ENCODE data around the gene LGR4.
"Not testable (repeated sequence)": the region's sequence is repeated elsewhere in the genome, so short reads cannot be mapped to it uniquely, and the experiment has no call there.

The LGR4 gene, protein sequence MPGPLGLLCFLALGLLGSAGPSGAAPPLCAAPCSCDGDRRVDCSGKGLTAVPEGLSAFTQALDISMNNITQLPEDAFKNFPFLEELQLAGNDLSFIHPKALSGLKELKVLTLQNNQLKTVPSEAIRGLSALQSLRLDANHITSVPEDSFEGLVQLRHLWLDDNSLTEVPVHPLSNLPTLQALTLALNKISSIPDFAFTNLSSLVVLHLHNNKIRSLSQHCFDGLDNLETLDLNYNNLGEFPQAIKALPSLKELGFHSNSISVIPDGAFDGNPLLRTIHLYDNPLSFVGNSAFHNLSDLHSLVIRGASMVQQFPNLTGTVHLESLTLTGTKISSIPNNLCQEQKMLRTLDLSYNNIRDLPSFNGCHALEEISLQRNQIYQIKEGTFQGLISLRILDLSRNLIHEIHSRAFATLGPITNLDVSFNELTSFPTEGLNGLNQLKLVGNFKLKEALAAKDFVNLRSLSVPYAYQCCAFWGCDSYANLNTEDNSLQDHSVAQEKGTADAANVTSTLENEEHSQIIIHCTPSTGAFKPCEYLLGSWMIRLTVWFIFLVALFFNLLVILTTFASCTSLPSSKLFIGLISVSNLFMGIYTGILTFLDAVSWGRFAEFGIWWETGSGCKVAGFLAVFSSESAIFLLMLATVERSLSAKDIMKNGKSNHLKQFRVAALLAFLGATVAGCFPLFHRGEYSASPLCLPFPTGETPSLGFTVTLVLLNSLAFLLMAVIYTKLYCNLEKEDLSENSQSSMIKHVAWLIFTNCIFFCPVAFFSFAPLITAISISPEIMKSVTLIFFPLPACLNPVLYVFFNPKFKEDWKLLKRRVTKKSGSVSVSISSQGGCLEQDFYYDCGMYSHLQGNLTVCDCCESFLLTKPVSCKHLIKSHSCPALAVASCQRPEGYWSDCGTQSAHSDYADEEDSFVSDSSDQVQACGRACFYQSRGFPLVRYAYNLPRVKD

DNA sequence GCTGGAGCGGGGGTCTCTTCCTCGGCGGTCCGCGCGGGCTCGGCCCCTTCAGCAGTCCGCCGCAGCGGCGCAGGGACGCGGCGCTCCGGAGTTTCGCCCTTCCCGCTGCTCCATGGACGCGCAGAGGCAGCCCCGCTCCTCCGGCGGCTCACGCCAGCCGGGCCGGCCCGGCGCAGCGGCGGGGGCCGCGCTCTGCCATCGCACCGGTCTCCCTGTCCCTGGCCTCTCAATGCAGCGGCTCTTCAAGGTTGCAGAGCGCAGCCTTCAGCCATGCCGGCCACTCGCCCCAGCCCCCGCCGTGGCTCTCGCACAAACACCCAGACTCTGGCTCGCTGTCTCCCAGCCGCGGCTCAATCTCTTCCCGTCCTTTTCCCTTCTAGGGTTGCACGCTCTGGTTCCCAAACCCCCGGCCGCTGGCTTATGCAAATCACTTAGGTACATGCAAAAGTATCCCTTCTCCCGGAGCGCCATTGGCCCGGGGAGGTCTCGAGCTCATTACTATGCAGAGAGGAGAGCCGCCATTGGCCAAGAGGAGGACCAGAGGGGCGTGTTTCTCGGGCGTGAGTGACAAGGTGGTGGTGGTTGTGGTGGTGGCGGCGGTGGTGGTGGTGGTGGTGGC is at the start of gene LGR4:
LGR4 (minus strand) TSS at position 393 of the 619 bp plus-strand sequence. CDS start 488 bp downstream, outside the sequence.
- DNase-seq (ENCODE audit: low spot score) (peak; percentile 87), FAIRE-seq (peak; percentile 72)

DNA sequence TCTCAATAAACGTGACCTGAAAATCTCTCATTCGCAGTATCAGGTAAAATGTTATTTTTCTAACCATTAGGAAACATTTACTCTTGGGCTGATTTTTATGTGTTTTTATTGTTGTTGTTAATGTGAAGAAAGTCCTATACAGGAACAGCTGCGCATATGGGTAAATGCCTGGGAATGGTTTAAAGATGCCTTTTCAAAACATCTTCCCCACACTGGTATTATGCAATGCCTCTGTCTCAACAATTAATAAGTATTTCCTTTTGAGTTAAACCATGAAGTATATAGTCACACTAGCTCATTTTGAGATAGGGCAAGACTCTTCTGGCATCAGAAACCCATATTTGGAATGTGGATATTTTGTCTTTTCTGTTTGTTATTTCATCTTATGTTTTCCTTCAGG is 47.6 kb upstream of the LGR4 start:
- FAIRE-seq (no peak), DNase-seq (ENCODE audit: low spot score) (no peak)

DNA sequence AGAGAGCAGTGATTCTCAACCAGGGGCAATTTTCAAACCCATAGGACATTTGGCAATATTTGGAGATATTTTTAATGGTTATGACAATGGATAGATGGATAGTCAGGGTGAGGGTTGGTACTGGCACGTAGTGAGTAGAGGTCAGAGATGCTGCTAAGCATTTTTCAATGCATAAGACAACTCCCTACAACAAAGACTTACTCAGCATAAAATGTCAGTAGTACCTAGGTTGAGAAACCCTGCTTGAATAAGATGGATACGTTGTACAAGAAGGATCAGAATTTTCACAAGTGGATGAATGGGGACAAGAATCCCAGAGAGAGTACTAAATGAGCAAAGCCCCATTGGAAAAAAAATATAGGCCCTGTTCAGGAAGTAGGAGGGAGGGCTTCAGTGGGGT is 45.9 kb upstream of the LGR4 start:
- DNase-seq (ENCODE audit: low spot score) (no peak), FAIRE-seq (no peak)

DNA sequence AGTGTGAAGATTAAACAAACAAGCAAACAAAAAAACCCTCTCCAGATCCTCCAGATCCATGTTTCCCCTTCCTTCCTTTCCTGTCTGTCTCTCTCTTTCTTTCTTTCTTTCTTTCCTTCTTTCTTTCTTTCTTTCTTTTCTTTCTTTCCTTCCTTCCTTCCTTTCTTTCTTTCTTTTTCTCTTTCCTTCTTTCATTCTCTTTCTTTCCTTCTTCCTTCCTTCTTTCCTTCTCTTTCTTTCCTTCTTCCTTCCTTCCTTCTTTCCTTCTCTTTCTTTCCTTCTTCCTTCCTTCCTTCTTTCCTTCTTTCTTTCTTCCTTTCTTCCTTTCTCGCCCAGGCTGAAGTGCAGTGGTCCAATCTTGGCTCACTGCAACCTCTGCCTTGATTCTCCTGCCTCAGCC is 44.9 kb upstream of the LGR4 start:
- not testable (repeated sequence) for DNase-seq (ENCODE audit: low spot score); FAIRE-seq

DNA sequence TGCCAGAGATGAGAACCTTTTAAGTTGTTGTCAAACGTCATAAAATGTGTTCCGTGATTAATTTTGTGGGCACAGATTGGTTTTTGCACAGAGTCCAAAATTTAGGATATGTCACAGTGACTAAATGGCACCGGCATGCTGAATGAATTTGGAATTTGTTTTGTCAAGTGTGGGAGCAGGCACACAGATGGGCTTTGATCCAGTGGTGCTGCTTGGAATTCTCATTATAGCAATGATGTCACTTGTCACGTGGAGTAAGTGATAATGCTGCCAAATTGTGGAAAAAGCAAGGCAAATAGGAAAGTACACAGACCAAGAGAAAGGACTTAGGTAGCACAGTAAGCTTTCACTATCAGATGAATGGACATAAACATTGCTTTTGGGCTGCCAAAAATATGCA is 42.0 kb upstream of the LGR4 start:
- DNase-seq (ENCODE audit: low spot score): no peak
- FAIRE-seq: no peak

DNA sequence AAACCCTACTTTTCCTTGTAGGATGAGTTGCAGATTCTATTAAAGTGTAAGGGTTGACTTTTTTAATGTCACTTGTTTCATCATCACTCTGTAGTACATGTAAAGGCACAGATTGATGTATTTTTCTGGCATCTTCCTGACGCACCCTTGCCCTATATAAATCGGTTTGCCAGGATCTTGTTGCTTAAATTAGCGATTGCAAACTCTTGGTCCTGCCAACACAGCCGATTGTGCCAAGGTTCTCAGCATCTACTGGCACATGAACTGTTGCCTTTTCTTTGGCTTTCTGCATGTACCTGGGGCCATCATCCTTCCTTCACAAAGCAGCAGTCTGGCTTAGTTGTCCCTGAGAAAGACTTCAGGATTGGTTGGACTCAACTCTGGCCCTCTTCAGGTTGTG is 41.5 kb upstream of the LGR4 start:
- FAIRE-seq: no peak
- DNase-seq (ENCODE audit: low spot score): no peak

DNA sequence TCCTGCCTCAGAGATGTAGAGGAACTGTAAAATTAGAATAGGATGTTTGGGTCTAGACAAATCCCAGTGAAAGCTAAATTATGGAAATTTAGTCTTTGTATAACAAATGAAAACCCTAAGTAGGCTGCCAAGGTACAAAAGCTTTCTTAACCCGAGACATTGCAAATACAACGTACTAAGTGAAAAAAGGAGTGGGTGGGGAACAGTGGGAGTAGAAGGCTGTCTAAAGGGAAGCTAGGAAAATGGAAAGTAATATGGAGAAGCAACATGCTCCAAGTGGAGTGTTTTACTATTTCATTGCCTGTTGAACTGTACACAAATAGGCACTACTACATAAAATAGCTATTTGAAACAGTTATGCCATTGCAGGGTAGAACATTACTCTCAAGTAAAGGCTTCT is 40.8 kb upstream of the LGR4 start:
- FAIRE-seq: no peak
- DNase-seq (ENCODE audit: low spot score): no peak

DNA sequence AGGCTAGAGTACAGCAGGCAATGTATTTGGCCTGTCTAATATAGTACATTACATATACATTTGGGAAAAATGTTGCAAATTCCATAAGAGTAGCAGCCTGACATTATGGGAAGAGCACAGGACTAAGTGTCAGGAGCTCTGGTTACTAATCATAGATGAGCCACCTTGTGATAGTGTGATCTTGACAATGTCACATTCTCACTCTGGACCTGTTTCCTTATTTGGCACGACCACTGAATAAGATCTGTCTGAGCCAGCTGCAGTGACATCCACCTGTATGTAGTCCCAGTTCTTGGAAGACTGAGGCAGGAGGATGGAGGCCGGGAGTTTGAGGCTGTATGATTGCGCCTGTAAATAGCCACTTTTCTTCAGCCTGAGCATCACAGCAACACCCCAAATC is 39.6 kb upstream of the LGR4 start:
- DNase-seq (ENCODE audit: low spot score) (no peak), FAIRE-seq (no peak)

DNA sequence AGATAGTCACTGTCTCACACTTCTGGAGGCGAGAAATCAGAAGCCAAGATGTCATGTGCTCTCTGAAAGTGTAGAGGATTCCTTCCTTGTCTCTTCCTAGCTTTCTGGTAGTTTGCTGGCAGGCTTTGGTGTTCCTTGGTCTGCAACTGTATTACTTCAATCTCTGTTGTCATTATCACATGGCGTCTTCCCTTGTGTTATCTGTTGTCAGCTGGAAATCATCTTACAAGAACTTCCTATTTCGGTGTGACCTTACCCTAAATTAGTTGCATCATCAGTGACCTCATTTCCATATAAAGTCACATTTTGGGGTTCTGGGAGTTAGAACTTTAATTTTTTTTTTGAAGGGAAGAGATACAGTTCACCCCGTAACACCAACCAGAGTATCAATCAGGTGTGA is 37.3 kb upstream of the LGR4 start:
- DNase-seq (ENCODE audit: low spot score) (no peak), FAIRE-seq (no peak)

DNA sequence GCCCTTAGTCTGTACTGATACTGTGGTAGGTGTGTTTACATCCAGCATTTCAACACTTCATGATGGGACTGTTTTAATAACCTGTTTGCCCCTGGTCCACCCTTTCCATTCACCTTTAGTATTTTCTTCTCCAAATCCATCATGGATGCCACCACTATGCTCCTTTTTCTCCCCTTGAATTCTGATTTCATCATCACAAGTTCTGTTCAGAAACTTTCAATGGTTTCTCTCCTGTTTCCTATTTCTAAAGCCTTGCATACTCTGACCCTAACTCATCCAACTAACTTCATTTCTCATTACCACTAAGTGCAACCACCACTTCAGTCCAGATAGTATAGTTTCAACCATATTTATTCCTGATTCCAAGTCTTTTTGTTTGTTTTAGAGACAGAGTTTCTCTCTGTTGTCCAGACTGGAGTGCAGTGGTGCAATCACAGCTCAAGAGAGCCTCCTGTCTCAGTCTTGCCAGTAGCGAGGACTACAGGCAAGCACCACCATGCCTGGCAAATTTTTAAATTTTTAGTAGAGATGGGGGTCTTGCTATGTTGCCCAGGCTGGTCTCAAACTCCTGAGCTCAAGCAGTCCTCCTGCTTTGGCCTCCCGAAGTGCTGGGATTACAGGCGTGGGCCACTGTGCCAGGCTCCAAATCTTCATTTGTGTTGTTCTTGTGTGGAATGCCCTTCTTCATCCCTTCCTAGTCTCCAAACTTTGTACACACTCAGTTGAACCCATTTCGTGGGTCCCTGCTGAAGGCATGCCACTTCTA is 35.1 kb upstream of the LGR4 start:
- no peak for FAIRE-seq

DNA sequence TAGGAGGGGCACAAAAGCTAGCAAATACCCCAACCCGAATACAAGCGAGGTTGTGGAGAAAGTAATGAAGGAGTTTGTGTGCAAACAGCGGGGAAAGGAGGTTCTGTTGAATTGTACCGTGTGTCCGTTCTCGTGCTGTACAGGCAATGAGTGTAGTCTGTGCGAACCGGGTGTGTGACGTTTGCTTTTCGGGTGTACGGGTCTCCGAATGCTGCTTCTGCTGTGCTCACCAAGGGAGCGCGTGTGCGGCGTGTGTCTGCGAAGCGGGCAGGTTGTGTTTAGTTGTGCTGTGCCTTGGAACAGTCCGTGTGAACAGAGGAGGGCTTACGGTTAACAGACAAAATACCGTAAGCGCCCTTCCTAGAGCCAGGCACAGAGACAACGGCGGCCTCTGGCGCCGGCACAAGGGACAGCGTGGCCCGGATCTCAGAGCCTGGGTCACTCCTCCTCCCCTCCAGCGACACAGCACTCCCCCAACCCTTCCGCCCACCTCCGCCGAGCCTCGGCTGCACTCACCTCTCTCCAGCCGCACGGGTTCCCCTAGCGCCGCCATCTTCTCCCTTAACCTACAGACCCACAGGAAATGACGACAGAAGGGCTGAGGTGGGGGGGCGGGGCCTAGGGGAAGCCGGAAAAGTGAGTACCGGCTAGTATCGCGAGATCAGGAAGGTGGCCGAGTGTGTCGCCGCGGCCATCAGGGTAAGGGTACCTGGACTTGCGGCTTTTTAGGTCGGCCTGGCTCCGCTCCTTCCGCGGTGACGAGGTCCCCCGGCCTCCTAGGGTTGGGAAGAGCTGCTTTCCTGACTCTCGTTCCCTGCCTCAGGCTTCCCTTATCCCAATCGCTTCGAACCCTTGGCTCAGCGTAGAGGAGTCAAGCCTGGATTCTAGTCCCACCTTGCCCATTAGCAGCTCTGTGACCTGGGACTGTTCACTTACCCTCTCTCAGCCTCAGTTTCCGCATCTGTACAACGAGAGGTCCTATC is 33.9 kb upstream of the LGR4 start, which contains the start of gene LIN7C:
LIN7C (minus strand) TSS at position 570 of the 983 bp plus-strand sequence; CDS start at position 553, 17 bp downstream.
- peak; percentile 87 for DNase-seq (ENCODE audit: low spot score)
- FAIRE-seq: no peak

More for the DNA sequence above, 35.1 kb upstream of the LGR4 start:
- DNase-seq (ENCODE audit: low spot score): no peak

DNA sequence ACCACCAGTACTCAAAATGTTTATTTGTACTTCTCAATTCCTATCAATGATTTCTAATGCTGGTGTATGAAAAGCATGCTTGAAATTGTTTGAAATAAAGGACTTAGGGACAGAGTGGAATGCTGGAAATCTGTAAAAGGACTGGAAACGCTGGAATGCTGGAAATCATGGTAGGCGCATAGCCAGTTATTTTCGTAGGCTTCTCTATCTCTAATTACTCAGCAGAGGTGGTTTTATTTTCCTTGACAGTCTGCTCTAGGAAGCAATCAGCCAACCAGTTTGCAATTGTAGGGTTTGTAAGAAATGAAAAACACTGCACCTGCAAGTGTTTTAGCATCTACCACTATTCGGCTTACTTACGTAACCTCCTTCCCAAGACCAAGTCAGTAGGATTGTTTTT is 33.2 kb upstream of the LGR4 start:
- DNase-seq (ENCODE audit: low spot score): no peak
- FAIRE-seq: no peak

DNA sequence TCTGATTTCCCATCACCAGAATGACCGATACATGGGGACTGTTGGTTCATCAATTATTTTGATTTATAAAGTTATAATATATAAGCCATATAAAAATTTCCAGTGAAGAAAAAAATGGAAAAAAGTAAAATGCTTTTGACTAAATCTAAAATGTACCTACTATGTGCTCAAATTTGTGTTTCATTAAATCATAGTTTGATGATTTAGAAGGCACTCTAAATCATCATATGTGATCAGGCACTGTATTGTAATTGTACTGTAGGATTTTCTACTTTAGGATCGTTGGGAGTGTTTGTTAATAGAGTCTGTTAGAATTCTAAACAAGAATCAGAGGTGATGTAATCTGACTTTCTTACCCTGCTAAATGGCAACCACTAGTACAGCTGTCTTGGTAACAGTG is 31.6 kb upstream of the LGR4 start:
- FAIRE-seq: no peak
- DNase-seq (ENCODE audit: low spot score): no peak

DNA sequence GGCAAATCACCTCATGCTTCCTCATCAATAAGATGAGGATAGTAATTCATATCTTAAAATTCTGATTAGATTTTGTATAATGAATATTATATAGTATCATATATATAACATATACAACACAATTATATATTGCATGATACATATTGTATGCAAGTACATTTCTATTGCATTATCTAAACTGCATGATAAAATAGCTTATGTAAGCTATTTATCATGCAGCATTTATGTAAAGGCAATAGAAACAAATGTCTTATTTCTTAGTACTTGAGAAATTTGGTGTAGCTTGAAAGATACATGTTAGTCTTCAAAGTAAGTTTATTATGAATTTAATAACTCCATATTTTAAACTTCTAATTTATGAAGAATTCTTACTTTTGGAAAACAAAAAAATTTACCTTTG is 28.5 kb upstream of the LGR4 start:
- FAIRE-seq (no peak), DNase-seq (ENCODE audit: low spot score) (no peak)

DNA sequence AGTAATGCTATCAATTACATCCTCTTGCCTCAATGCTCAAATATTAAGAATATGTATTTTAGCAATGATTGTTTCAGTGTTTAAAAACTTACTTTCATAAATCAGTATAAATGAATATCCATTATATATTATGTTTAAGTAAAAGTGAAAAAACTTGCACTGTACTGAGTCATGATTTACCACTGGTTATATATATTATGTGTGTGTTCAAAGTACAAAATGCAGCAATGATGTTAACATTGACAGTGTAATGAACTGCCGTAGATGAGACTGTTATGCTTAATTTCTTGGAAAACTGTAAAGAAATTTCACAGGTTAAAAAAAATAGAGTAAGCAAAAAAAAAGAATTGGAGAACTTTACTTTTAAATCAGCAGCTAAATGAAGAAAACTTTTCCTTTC is 25.3 kb upstream of the LGR4 start:
- DNase-seq (ENCODE audit: low spot score): no peak
- no peak for FAIRE-seq

DNA sequence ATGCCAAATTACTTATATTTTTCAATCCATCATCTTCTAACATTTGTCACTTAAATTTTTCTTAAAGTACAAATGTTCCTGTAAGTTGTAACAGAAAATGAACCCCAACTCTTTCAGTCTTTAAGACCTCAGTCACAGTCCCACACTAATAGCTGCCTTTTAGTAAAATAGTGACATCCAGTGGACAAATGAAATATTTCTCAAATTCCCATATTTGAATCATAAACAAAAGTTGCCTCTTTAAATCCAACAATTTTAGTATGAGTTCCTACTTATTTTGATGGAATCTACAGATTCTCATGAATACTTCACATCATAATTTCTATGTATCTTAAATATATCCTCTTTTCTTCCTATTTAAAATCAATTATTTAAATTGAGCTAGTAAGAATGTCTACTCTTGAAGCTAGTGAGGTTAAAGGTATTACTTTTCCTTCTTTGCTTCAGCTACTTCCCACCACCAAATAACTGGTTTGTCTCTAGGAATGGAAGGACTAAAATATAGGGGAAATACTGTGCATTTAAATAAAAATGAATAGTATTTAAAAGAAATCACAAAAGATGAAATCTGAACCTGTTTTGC is 24.8 kb upstream of the LGR4 start:
- FAIRE-seq (peak; percentile 73), DNase-seq (ENCODE audit: low spot score) (peak; percentile 14)

DNA sequence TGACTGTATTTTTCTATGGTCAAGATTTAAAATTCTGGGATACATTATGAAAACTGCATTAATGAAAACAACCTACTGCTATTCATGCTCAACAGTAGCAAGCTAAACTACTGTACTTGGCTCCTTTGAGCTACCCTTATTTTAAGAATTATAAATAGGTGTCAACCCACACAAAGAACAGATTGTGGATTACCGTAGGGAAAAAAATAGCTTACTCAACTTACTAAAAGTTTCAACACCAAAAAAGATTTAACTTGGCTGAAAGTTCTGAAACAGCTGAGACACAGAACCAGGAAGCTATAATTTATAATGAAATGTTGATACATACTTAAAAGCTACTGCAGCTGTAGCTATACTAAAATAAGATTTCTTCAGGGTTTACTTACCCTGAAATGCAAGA is 23.9 kb upstream of the LGR4 start:
- FAIRE-seq: no peak
- DNase-seq (ENCODE audit: low spot score): no peak

DNA sequence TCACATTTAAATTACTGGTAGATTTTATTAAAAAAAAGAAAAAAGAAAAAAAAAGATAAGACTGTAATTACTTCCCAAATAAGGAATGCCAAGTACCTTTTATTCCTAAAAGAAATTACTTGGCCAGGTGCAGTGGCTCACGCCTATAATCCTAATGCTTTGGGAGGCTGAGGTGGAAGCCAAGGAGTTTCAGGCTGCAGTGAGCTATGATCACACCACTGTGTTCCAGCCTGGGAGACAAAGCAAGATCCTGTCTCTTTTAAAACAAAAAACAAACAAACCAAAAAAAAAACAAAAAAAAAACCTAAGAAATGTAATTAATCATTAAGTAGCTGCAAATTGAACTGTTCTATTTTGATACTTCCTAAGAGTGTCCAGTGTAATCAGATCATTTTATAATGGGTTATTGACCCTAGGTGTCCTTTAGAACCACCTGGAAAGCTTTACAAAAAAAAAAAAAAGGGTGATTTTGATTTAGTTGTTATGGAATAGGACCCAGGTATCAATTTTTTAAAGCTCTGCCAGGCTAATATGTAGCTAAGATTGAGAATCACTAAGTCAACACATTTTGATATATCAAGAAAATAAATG is 23.2 kb upstream of the LGR4 start:
- no peak for DNase-seq (ENCODE audit: low spot score)
- no peak for FAIRE-seq

DNA sequence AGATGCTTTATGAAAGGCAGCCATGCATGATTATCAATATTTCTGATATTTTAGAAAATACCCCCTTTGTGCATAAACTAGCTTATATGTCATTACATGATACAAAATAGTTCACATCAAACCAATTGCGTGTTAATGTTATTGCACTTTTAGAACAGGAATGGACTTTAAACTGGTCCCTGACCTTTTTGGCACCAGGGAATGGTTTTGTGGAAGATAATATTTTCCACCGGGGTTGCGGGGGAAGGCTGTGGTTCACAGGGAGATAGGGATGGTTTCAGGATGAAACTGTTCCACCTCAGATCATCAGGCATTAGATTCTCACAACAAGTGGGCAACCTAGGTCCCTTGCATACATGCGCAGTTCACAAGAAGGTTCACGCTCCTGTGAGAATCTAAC is 16.5 kb upstream of the LGR4 start:
- no peak for FAIRE-seq

More for the DNA sequence above, 16.5 kb upstream of the LGR4 start:
- DNase-seq (ENCODE audit: low spot score): no peak
